HG02970 (cell line): ENCODE measurements around the gene NDUFS8.
"Not testable (repeated sequence)": the region's sequence is repeated elsewhere in the genome, so short reads cannot be mapped to it uniquely, and the experiment has no call there.

Experiments used
- ATAC-seq: cut with Tn5 transposase; IDR thresholded peaks from one replicate; pipeline ENCODE4 v1.9.1; 2021; ENCODE audit warnings: mild to moderate bottlenecking, moderate library complexity, moderate number of reproducible peaks; ENCODE audit not compliant: unreplicated experiment, low FRiP score

NDUFS8 gene

GRCh38 chr11:68030318-68031143, at the start of gene NDUFS8:
Gene NDUFS8 (plus strand): TSS chr11:68030681. CDS start chr11:68032152, 1,471 bp downstream.
- ATAC-seq: peak; percentile 85

DNA sequence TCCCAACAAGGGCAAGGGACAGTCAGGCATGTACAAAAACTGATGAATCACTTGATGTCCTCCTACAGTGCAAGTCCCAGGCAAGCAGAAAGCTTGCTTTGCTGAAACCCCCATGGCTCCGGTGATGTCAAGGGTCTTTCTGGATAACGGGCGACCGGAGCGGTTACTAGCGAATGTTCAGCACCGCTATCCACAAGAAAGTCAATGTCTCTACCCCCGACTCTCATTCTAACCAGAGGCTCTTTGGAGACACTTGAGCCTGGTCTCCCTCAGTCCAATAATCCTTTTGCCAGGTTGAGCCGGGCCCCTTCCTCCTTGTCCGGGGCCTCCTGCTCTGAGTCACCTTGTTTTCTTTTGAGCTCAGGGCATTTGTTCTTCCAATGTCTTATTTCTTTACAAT, 49.3 kb upstream of the NDUFS8 start:
- ATAC-seq: not testable (repeated sequence)

GRCh38 chr11:67982255-67982857, 48.1 kb upstream of the NDUFS8 start:
- ATAC-seq: not testable (repeated sequence)

DNA sequence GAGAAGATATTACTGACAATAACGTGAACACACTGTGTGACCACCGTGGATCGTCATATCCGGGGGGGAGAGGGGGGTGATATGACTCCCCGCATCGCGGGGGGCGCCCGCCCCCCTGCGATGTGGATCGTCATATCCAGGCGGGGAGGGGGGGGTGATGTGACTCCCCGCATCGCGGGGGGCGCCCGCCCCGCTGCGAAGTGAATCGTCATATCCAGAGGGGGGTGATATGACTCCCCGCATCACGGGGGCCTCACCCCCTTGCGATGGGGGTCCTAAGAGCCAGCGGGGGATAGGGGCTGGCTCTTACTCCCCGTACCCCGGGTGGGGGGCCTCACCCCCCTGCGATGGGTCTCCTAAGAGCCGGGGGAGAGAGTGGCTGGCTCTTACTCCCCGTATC, 46.5 kb upstream of the NDUFS8 start:
- no peak for ATAC-seq

DNA sequence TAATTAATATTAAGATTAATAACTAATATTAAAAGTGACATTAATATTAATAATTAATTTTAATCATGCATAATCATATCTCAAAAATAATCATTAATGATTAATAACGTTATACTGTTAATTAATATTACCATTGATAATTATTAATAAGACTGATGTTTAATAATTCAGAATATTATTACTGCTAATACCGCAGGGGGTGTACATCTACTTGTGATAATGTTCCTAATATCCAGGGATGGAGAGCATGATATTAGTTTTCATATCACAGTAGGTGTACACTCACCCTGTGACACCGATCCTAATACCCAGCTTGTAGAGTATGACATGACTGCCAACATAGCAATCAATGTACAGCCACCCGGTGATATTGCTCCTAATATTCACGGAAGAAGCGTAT, 45.2 kb upstream of the NDUFS8 start:
- ATAC-seq: not testable (repeated sequence)

GRCh38 chr11:67990546-67991346, 39.7 kb upstream of the NDUFS8 start:
- not testable (repeated sequence) for ATAC-seq

DNA sequence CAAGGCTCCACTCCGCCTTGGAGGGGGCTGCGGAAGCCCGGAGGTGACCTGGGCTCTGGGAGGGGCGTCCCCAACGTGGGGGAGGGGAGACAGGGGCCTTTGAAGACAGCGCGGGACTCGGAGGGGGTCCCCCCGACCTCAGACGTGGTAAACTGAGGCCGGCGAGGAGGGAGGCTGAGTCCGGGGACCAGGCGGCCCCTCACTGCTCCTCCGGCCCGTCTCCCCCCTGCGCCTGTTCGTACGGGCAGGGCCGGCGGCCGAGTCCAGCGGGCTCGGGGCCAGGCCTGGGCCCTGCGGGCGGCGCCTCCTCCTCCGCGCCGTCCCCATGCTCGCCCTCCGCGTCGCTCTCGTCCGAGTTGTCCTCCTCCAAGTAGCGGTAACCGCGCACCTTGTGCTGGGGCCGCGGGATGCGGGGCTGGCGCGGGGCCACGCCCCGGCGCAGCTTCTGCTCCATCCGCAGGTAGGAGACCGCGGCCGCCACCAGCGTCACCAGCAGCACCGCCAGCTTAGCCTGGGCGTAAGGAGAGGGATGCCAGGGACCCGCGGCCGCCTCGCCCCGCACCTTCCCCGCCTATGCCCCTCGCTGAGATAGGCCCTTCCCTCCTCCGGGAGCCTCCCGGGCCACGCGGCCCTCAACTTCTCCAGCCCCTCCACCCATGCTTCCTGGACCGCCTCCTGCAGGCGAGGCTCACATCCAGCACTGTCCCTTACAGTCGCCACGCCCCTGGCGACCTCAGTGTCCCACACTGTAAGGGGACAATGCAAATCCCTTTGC, 38.9 kb upstream of the NDUFS8 start:
- not testable (repeated sequence) for ATAC-seq

GRCh38 chr11:67993821-67994220, 36.7 kb upstream of the NDUFS8 start:
- ATAC-seq: not testable (repeated sequence)

DNA sequence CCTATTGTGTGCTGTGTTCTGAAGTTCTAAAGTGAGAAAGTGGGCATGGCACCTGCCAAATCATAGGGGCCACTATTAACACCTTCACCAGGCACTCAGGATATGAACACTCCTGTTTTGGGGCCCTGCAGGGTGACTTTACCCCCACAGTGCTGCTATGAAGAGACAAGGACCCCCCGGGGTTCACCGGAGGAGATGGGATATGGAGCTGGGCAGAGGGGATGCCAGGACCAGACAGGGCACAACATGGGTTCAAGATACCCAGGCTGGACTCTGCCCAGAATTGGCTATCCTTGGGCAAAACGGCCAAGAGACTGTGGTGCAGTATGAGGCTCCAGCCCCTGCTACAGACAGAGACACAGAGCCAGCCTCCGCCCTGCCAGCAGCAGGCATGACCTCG, 36.1 kb upstream of the NDUFS8 start:
- not testable (repeated sequence) for ATAC-seq

DNA sequence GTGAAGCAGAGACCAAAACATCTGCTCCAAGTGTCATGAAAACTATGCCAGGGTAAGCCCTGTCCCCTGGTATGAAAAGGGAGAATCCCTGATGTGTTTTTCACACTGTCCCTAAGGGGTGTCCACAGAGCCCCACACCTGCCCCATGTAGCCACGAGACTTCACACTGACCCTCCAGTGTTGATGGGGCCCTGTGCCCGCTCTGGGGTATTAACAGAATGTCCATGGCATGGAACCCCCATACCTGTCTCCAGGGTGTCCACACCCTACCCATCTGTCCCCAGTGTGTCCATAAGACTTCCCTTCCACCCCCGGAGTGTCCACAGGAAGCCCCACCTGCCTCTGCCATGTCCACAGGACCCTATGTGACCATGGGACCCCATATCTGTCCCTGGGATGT, 35.4 kb upstream of the NDUFS8 start:
- not testable (repeated sequence) for ATAC-seq

- not testable (repeated sequence) for ATAC-seq
Measured at GRCh38 chr11:67995579-67995978, 34.9 kb upstream of the NDUFS8 start.

GRCh38 chr11:67996051-67996450, 34.4 kb upstream of the NDUFS8 start:
- ATAC-seq: no peak

- no peak for ATAC-seq
Measured at GRCh38 chr11:67996622-67997474, 33.6 kb upstream of the NDUFS8 start.

DNA sequence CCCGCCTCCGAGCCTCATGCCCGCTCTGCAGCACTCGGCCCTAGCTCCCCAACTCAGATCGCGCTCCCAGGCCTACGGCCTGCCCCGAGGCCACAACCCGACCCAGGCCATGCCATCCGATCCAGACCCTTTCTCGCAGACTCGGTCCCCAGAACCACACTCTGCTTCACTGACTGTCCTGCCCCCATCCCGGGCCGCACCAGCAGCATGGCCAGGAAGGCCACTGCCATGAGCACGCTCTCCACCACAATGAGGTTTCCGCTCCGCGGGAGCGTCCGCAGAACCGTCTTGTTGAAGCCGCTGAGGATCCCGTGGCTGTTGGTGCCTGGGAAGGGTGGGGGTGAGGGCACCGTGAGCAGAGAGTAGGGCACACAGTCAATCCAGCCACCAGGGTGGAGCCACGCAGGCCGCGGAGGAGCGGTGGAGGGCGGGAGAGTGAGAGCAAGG, 33.0 kb upstream of the NDUFS8 start:
- no peak for ATAC-seq

DNA sequence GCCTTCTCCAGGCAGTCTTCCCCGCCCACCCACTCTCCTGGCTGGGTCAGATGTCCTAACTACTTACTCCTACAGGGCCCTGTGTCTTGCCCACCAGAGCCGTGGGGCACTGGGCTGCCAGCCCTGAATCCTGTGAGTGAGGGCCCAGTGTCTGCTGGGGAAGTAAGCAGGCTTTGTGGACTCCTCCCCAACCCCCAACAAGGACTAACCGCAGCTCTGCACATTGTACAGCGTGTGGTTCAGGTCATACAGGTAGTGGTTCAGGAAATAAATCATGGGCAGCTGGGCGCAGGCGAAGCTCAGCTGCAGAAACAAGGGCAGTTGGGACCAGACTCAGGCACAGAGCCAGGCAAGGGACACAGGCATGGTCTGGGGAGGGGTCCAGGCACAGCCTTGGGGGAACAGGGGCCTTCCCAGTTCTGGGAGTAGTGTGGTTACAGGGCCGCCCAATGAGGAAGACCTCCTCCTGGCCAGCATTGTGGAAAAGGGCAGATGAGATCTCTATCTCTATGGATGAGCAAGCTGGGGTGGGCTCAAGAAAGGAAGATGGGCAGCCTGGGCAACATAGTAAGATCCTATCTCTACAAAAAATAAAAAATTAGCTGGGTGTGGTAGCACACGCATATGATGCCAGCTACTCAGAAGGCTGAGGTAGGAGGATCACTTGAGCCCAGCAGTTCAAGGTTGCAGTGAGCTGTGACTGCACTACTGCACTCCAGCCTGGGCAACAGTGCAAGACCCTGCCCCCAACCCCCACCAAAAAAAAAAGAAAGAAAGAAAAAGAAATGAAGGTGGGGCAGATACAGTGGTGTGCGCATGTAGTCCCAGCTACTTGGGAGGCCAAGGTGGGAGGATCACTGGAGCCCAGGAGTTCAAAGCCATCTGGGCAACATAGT, 32.1 kb upstream of the NDUFS8 start:
- ATAC-seq: no peak

- no peak for ATAC-seq
Measured at GRCh38 chr11:67999201-67999629, 31.3 kb upstream of the NDUFS8 start.

DNA sequence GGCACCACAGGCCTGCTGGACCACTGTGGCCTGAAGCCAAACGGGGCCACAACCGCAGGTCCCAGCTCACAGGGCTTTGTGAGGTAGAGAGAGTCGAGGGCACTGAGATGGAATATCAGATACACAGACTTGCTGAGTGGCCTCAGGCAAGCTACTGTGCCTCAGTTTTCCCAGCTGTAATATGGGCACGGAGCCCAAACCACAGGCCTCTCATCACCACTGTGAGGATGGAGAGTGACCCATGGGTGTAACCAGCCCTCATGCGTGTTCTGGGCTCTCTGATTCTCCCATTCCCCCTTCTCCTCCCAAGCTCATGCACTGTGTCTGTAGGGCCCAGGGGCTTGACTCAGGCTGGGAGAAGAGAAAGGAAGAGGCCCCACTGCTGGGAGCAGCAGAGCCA, 30.8 kb upstream of the NDUFS8 start:
- no peak for ATAC-seq

GRCh38 chr11:68002575-68002937, 27.9 kb upstream of the NDUFS8 start:
- ATAC-seq: peak; percentile 15
